Activated T-helper 1 cell treated with anti-CD3 and anti-CD28 coated beads, Interleukin-12 subunit alpha, Interleukin-12 subunit beta, Interleukin-2, Interleukin-4 antibody, amounts not matched to agents 30 ng/mL and 10 ng/mL and 1 ng/mL, durations not matched to agents 14 hours and 24 hours and 36 hours (primary cell): Measurements from ENCODE around the gene NTMT1. TPM values are rescaled to one million over a fixed set of nuclear protein-coding genes. Genes with fewer than 3 reads are reported as not detected.

ENCODE experiments used
- DNase-seq: peaks from one replicate; pipeline ENCODE4 v3.0.0; 2021; ENCODE audit warnings: low spot score
- H3K27ac Mint-ChIP-seq: one replicate; pipeline ENCODE4 v1.8.0; 2021; ENCODE audit warnings: mild to moderate bottlenecking, mixed read lengths
- H3K27me3 Mint-ChIP-seq: one replicate; pipeline ENCODE4 v1.8.0; 2022; ENCODE audit warnings: mild to moderate bottlenecking, moderate library complexity, mixed read lengths; ENCODE audit not compliant: insufficient read depth
- H3K36me3 Mint-ChIP-seq: one replicate; pipeline ENCODE4 v1.8.0; 2021; ENCODE audit warnings: low read depth, mixed read lengths
- H3K4me1 Mint-ChIP-seq: one replicate; pipeline ENCODE4 v1.8.0; 2021; ENCODE audit warnings: low read depth, mixed read lengths
- H3K4me3 Mint-ChIP-seq: one replicate; pipeline ENCODE4 v1.8.0; 2021; ENCODE audit warnings: mild to moderate bottlenecking, moderate library complexity, mixed read lengths
- H3K9me3 Mint-ChIP-seq: one replicate; pipeline ENCODE4 v1.8.0; 2021; ENCODE audit warnings: mixed read lengths
- intact Hi-C: fragments of 100-400 bp; cut with micrococcal nuclease; formaldehyde crosslinking; loops from one replicate; pipeline ENCODE4 v1.15.1; 2024
- total RNA-seq: library from RNA; stranded (reverse); gene quantifications from 2 replicates; pipeline ENCODE4 v1.2.3, GENCODE V29; 2022

The NTMT1 gene
- total RNA-seq, 1 donor from 2014 or later, result 67.1 TPM

- H3K27me3 Mint-ChIP-seq, result peaks cover 5% of the 10 kb centered on the region
- no peak overlapping the region for H3K27ac Mint-ChIP-seq
- H3K36me3 Mint-ChIP-seq, result no peaks in the 10 kb centered on the region
- no peak for DNase-seq
- peaks cover 28% of the 10 kb centered on the region for H3K4me1 Mint-ChIP-seq
- intact Hi-C loops, result loop anchor here (5.0 kb wide), 2 partner anchors 290 to 355 kb away; no protein-coding TSS in a partner anchor
- H3K9me3 Mint-ChIP-seq, result no peaks in the 10 kb centered on the region
- no peak overlapping the region for H3K4me3 Mint-ChIP-seq
These were observed 13.8 kb upstream of the NTMT1 start for GRCh38 chr9:129612123-129612522.

- Mint-ChIP-seq H3K4me1 (peaks cover 20% of the 10 kb centered on the region), H3K27ac (no peak overlapping the region), H3K27me3 (peaks cover 11% of the 10 kb centered on the region), H3K9me3 (no peaks in the 10 kb centered on the region), H3K36me3 (no peaks in the 10 kb centered on the region), H3K4me3 (no peak overlapping the region)
- intact Hi-C loops, result loop anchor here (5.0 kb wide), 2 partner anchors 291 to 356 kb away; no protein-coding TSS in a partner anchor
- no peak for DNase-seq
These were observed 13.0 kb upstream of the NTMT1 start for GRCh38 chr9:129612815-129613519.

- Mint-ChIP-seq H3K36me3 (peaks cover 2% of the 10 kb centered on the region), H3K27me3 (peaks cover 16% of the 10 kb centered on the region)
- intact Hi-C loops, result loop anchor here (5.0 kb wide), 2 partner anchors 291 to 356 kb away; no protein-coding TSS in a partner anchor
These were observed 12.3 kb upstream of the NTMT1 start for GRCh38 chr9:129613520-129614175.

GRCh38 chr9:129614932-129615331 is 11.0 kb upstream of the NTMT1 start:
- H3K27ac Mint-ChIP-seq, result no peak overlapping the region
- peaks cover 6% of the 10 kb centered on the region for H3K4me1 Mint-ChIP-seq
- intact Hi-C loops, result loop anchor here (5.0 kb wide), 2 partner anchors 293 to 358 kb away; no protein-coding TSS in a partner anchor
- DNase-seq, result no peak
- no peak overlapping the region for H3K4me3 Mint-ChIP-seq
- H3K36me3 Mint-ChIP-seq, result peaks cover 2% of the 10 kb centered on the region
- H3K9me3 Mint-ChIP-seq, result no peaks in the 10 kb centered on the region
- H3K27me3 Mint-ChIP-seq, result peaks cover 27% of the 10 kb centered on the region

More at GRCh38 chr9:129613520-129614175, 12.3 kb upstream of the NTMT1 start:
- Mint-ChIP-seq H3K27ac (no peak overlapping the region), H3K4me3 (no peak overlapping the region), H3K9me3 (no peaks in the 10 kb centered on the region), H3K4me1 (peaks cover 14% of the 10 kb centered on the region)
- no peak for DNase-seq

- intact Hi-C loops, result no loop called here
These were observed 10.3 kb upstream of the NTMT1 start for GRCh38 chr9:129615407-129616285.

GRCh38 chr9:129617167-129617566 is 8.8 kb upstream of the NTMT1 start:
- H3K27ac Mint-ChIP-seq, result no peak overlapping the region
- DNase-seq, result no peak
- peaks cover 35% of the 10 kb centered on the region for H3K27me3 Mint-ChIP-seq
- intact Hi-C loops, result no loop called here
- no peak overlapping the region for H3K4me3 Mint-ChIP-seq
- H3K4me1 Mint-ChIP-seq, result no peaks in the 10 kb centered on the region
- H3K36me3 Mint-ChIP-seq, result peaks cover 2% of the 10 kb centered on the region
- no peaks in the 10 kb centered on the region for H3K9me3 Mint-ChIP-seq

More at GRCh38 chr9:129615407-129616285, 10.3 kb upstream of the NTMT1 start:
- peaks cover 5% of the 10 kb centered on the region for H3K4me1 Mint-ChIP-seq
- H3K9me3 Mint-ChIP-seq, result no peaks in the 10 kb centered on the region
- peaks cover 2% of the 10 kb centered on the region for H3K36me3 Mint-ChIP-seq
- no peak for DNase-seq
- H3K4me3 Mint-ChIP-seq, result no peak overlapping the region
- H3K27ac Mint-ChIP-seq, result no peak overlapping the region
- H3K27me3 Mint-ChIP-seq, result peaks cover 27% of the 10 kb centered on the region

GRCh38 chr9:129619787-129620668 is 5.9 kb upstream of the NTMT1 start:
- no peak overlapping the region for H3K27ac Mint-ChIP-seq
- intact Hi-C loops, result no loop called here
- H3K4me1 Mint-ChIP-seq, result peaks cover 12% of the 10 kb centered on the region
- peaks cover 2% of the 10 kb centered on the region for H3K36me3 Mint-ChIP-seq
- H3K4me3 Mint-ChIP-seq, result no peak overlapping the region
- H3K27me3 Mint-ChIP-seq, result peaks cover 35% of the 10 kb centered on the region
- DNase-seq, result no peak
- H3K9me3 Mint-ChIP-seq, result no peaks in the 10 kb centered on the region

- H3K4me1 Mint-ChIP-seq, result peaks cover 17% of the 10 kb centered on the region
- H3K9me3 Mint-ChIP-seq, result no peaks in the 10 kb centered on the region
- peaks cover 2% of the 10 kb centered on the region for H3K36me3 Mint-ChIP-seq
- DNase-seq, result no peak
- no peak within 1 kb of the TSS for H3K4me3 Mint-ChIP-seq
- H3K27ac Mint-ChIP-seq, result peak within 1 kb of the TSS; percentile 48
- peaks cover 32% of the 10 kb centered on the region for H3K27me3 Mint-ChIP-seq
- intact Hi-C loops, result no loop called here
These were observed 5.2 kb upstream of the NTMT1 start, which contains the start of gene C9orf50 for GRCh38 chr9:129620669-129621295. Gene C9orf50 (minus strand): TSS chr9:129621101. CDS start chr9:129620574, 527 bp downstream.

GRCh38 chr9:129623331-129623730 is 2.6 kb upstream of the NTMT1 start:
- H3K4me3 Mint-ChIP-seq, result no peak overlapping the region

GRCh38 chr9:129624168-129624759 is 1.7 kb upstream of the NTMT1 start:
- Mint-ChIP-seq H3K4me1 (peaks cover 41% of the 10 kb centered on the region), H3K27ac (peak overlapping the region; percentile 55), H3K27me3 (peaks cover 15% of the 10 kb centered on the region), H3K9me3 (no peaks in the 10 kb centered on the region), H3K36me3 (peaks cover 5% of the 10 kb centered on the region), H3K4me3 (peak overlapping the region; percentile 86)
- intact Hi-C loops, result loop anchor here (1.0 kb wide), 4 partner anchors 13 to 493 kb away; no protein-coding TSS in a partner anchor
- DNase-seq, result peak; percentile 54

More at GRCh38 chr9:129623331-129623730, 2.6 kb upstream of the NTMT1 start:
- Mint-ChIP-seq H3K27ac (no peak overlapping the region), H3K27me3 (peaks cover 22% of the 10 kb centered on the region), H3K4me1 (peaks cover 32% of the 10 kb centered on the region), H3K36me3 (peaks cover 7% of the 10 kb centered on the region), H3K9me3 (no peaks in the 10 kb centered on the region)
- intact Hi-C loops, result no loop called here
- DNase-seq, result no peak

GRCh38 chr9:129624947-129625346 is 1.0 kb upstream of the NTMT1 start:
- H3K9me3 Mint-ChIP-seq, result no peaks in the 10 kb centered on the region
- H3K4me3 Mint-ChIP-seq, result peak overlapping the region; percentile 86
- H3K4me1 Mint-ChIP-seq, result peaks cover 41% of the 10 kb centered on the region
- peaks cover 11% of the 10 kb centered on the region for H3K27me3 Mint-ChIP-seq
- H3K27ac Mint-ChIP-seq, result peak overlapping the region; percentile 93
- no peak for DNase-seq
- peaks cover 5% of the 10 kb centered on the region for H3K36me3 Mint-ChIP-seq
- intact Hi-C loops, result loop anchor here (1.0 to 5.0 kb wide), 5 partner anchors 14 to 494 kb away; no protein-coding TSS in a partner anchor
